ENCODE measurements around the gene ABI2.

ABI2 gene

DNA sequence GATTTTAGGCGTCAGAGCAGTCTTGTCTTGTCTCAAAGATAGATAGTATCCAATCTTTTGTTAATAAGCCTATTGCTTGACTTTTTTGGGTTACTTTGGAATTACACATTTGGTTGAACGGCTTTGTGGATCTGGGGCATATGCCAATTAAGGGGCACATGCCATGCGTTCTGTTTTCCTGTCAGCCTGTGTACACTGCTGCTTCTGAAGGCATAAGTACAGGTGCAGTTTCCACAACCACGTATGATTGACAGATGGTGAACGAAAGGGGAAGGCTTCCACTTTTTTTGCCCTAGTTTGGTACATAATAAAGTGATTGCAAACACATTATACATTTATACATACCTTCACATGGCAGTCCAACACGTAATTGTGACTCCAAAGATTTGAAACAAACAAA is 104.6 kb downstream of the ABI2 start:
- no peak for DNase-seq

DNA sequence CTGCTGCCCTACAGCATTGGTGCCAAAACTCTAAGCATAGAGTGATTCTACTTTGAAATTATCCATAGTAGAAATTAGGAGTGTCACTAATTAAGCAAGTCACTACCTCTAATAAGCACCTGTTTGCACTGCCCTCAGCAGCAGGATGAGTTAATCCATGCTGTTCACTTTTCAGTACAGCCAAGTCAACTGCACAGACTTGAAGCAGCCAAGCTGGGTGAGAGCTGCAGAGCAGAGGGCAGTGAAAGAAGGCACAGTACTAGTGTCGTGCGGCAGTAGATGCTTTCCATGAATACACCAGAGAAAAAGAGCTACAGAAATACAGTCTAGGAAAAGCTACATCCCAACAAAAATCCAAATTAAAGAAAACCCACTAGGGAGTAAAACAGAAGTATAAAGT is 108.3 kb downstream of the ABI2 start:
- no peak for DNase-seq

DNA sequence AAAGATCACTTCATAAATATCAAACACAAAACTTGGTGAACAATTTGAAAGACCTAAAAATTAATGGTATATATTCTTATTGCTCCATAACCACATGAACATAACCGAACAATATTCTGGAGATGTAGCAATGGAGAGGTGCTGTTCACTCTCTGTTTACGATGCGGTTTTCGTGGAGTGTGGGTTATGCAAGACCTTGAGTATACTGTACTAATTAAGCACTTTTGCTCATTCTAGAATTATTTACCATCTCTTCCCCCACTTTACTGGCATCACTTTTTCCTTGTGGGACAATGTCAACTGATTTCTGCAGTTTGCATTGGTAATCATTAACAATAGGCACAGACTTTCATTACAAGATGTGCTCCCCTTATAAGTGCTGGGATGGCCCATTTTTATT is 109.3 kb downstream of the ABI2 start:
- no peak for DNase-seq

DNA sequence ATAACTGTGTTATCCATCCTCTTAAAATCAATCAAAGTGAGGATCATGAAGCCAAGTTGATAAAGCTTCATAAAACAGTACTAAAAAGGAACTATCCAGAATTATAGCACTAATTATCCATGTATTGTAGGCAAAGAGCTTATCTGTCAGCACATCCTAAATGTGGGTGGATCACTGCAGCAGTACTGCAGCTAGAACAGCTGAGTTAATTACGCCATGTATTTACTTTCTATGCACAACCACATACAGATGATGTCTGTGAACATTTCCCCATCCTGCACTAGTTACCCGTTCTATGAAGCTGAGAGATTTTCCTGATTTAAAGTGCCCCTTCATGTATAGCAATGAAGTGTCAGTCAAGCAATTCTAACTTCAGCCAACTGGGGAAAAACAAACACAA is 110.3 kb downstream of the ABI2 start:
- DNase-seq = no peak

DNA sequence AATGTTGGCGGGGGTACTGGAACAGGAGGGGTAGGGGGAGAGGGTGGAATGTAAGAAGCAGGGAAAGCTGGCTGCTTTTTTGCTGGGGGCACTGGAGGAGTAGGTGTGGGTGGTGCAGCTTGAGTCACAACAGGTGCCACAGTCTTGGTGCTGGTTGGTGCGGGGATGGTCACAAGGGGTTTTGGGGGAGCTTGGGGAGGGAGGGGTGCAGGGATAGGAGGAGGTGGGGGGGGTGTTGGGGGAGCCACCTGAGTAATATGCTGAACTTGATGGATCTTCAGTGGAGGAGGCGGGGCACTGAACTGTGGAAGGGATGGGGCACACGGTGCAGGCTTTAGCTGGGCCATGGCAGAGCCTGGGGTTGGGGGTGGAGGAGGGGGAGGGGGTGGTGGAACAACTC is 112.5 kb downstream of the ABI2 start:
- DNase-seq = no peak

DNA sequence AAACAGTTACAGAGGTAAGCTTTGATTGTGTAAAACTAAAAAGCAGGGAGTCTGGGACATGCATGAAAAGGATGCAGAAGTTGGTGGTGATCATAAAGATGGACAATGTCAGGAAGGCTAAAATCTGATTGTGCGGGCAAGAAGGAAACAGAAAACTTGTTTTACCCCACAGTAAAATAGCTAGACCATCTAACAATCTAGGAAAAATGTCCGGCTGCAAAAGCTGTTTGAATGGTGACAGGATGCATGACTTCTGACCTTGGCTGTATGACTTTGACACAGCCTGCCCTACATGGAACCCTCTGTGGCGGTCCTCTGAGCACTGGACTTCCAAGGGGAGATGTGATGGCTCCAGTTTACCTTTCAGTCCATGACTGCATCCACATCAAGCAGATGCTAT is 113.3 kb downstream of the ABI2 start:
- DNase-seq = no peak

DNA sequence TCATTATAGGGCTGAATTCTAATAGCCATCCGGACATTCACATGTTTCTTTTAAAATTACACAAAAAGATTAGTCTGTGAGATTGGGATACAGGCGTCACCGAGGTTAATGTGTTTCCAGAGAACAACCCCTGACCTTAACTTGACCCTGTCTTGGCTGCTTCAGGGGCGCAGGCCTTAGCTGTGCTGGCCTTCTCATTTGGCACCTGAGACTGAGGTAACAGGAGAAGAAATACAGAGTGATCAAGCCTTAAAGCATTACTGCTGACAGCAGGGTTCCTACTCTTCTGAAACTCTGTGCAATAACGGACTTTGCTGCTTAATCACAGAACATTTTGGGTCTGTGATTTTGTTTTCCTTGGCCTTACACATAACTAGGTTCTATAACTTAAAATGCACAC is 114.3 kb downstream of the ABI2 start:
- DNase-seq = no peak

DNA sequence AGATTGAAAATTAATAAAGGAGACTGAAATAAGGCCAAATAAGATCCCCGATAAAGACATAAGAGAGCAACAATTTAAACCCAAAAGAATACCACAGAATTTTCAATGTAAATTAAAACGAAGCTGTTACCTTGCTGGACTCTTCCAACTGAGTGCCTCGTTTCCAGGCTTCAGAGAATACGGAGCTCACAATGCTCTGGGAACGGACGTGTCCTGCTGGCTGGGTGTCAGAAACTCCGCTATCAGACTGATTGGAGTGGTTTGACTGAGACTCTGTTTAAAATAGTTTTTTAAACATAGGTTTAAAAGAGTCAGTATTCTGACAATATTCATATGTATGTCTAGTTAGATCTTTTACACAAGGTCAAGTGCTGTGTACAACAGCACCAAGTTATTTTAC is 116.5 kb downstream of the ABI2 start:
- no peak for DNase-seq

DNA sequence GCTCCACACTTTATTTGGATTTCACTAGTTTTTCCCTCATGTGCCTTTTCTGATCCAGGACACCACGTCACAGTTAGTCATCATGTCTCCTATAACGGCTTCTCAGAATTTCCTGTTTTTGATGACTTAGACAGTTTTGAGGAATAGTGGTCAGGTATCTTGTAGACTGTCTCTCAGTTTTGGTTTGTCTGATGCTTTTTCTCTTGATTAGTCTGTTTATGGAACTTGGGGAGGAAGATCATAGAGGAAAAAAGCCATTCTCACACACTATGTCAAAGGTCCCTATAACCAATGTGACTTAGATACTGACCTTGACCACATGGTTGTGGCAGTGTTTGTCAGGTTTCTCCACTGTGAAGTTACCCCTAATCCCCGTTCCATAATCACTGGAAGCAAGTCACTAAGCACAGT is 117.9 kb downstream of the ABI2 start:
- no peak for DNase-seq

DNA sequence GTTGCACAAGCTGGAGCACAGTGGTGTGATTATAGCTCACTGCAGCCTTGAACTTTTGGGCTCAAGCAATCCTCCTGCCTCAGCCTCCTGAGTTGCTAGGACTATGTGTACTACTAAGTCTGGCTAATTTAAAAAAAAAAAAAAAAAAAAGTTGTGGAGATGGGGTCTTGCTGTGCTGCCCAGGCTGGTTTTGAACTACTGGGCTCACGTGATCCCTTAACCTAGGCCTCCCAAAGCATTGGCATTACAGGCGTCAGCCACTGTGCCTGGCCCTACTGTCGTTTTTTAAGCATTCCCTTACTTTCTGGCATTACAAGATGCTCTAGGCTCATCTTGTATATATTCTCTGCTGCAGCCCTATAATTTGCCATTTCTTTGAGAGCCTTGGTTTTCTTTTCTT is 118.6 kb downstream of the ABI2 start:
- DNase-seq = no peak

DNA sequence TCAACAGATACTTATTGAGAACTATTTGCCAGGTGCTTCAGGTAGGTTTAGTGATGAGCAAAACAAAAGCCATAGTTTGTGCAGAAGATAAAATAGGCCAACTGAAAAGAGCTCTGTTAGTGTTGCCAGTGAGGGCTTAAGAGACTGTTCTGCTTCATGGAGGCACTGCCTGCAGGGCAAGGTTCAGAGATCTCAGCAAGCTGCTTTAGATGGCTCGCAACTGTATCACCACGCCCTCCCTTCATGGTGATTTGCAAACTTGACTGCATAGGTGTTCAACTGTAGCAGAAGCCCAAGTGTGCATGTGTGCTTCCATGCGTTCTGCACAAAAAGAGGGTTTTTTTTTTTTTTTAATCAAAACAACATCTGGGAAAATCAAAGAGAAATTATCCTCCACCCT is 122.4 kb downstream of the ABI2 start:
- no peak for DNase-seq

DNA sequence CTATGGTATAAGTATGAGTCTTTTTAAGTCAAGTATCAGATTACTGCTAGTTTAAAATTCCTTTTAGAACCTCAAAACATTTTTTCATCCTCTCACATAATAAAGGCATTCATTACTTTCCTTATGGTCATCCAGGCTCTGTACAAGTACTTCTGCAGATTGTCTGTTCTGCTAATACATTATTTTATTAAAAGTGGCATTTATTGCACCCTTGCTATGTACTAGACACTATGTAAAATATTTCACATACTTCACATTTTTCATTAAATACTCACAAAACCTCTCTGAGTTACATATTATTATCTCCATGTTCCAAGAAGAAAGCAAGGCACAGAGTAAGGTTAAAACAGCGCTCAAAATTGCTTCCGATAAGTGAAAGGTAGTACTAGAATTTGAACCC is 122.8 kb downstream of the ABI2 start:
- no peak for DNase-seq

DNA sequence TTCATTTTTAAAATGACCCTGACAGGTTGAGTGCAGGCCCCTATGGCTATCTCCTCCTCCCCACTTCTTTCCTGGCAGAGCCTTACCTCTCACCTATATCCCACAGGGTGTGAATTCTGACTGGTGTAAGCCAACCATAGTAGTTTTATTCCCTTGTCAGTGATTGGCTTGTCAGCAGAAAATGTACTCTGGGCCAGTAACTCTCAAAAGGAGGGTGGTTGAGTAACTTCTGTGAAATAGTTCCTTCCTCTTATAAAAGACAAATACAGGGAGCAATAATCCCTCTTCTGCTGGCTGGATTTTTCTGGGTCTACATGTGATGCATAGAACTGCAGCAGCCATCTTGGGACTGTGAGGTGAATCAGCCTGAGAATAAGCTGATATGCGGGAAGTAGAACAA is 123.5 kb downstream of the ABI2 start:
- DNase-seq = no peak

DNA sequence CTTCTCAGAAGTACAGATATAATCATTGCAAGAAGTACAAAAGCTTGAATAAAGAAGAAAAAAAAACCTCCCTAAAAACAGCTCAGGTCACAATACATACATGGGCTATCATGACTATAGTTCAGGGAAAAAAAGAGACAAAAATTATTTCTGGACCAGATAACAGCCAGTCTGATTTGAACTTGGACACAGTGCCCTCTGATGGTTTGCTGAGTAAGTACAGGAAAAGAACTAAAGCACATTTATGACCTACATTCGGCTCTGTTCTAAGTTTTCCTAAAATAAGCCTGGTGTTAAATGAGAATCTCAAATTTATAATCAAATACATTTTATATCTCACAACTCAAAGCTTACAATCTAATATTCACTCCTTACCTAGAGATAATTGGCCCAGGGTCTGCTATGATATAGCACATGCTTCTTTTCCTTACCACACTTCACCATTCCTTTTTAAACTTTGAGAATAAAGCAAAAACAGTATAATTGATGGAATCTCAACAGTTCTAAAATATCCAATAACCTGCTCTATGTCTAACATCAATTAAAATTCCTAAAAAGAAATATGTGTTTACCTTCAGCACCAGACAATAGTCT is 125.8 kb downstream of the ABI2 start:
- peak; percentile 11 for DNase-seq

DNA sequence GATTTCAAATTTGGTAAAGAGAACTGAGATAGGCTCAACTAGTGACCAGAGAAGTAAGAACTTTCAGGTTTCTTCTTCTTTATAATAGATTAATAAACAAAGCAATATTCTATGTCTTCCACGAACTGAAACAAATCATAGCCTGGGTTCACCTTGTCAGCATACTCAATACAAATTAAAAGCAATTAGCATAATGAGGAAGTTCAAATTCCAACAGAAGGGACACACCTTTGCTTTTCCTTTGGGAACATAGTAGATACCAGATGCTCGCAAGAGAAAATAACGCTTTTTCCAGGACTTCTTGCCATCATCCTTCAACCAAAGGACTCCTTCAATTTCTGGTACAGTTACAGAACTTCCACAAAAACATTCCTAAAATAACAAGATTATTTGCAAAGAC is 127.0 kb downstream of the ABI2 start:
- no peak for DNase-seq

DNA sequence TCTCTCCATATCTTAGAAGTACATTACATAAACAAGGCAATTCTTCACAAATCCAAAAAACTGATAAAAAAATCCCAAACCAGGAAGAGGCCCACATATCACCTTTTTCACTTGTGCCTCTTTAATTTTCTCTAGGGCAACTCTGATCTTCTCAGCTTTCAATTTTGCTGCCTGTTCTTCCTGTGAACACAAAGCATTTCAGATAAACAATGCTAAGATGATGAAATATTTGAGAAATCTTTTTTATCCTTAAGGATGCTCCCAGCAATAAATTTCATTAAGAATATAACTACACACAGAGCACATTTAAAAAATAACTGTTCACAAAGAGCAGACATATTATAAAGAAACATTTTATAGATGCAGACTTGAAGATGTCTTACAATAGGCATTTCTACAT is 133.6 kb downstream of the ABI2 start:
- no peak for DNase-seq

DNA sequence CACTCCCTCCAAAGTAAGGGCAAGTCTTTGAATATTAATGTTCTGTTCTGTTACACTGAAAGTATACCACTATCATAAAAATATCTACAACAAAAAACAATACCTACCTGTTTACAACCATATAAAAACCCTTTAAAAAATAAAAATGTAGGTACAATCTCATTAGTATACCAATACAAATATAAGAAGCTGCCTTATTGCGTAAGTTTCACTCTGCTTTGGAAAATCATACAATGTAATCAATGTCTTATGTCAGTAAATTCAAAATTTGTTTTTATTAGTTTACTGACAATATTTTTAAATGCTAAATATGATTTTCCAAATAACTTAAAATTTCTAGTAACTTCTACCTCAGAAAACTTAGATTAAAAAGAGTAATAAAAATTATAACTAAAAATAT is 134.1 kb downstream of the ABI2 start:
- no peak for DNase-seq

DNA sequence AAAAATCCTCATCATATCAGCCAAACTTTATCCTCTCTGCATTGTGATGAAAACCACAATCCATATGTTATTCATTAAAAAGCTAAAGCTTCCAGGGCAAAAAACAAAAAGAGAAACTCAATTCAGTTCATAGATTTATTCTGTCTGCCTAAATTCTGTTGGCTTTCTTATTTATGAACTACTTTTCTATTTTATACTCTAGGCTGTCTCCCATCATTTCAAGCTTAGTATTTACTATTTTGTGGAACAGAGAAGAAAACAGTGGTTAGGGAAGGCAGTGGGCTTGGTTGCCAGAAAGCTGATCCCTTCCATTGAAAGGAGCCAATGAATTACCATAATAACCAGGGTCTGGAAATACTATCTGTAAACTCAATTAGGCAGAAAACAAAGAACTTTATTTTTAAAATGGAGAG is 135.1 kb downstream of the ABI2 start:
- DNase-seq = no peak

DNA sequence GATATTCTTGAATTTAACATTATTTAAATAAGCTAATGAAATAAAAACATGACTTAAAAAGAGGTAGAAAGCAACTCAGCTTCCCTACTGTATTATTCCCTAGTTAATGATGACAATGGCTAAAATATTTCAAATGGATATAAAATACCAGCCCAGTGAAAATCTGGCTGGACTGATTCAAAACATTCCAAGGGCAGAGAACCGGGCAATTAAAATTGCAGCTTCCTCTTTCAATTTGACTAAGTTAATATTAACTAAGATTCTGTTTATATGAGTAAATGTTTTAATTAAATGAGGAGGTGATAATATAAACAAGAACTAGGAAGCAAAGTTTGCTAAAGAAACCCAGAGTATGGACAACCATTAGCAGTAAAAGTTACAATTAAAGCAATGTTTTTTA is 141.4 kb downstream of the ABI2 start:
- DNase-seq = no peak

DNA sequence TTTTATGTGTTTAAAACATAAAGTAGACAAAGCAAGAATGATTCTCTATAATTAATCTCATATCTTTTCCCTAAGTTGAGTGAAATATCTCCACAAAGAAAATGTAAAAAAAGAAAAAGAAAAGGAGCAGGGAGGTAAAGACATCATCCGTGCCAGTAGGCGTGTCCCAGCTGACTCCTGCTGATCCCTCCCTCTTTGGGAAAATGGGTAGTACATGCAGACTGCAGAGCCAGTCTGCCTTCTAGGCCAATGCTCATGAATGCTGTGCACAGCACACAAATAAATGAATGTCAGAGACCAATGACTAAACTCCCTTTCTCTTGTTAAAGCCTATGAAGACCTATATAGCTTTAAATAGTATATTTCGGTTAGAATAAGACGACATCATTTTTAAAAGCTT is 142.2 kb downstream of the ABI2 start:
- DNase-seq = no peak

DNA sequence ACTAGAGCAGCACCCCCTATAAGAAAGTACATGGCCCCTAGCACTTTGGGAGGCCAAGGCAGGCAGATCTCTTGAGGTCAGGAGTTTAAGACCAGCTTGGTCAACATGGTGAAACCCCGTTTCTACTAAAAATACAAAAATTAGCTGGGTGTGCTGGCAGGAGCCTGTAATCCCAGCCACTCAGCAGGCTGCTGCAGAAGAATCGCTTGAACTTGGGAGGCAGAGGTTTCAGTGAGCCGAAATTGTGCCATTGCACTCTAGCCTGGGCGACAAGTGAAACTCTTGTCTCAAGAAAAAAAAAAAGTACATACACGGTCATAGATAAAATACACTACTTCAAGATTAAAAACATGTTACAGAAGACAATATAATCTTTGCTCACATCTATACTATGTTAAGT is 143.1 kb downstream of the ABI2 start:
- no peak for DNase-seq

DNA sequence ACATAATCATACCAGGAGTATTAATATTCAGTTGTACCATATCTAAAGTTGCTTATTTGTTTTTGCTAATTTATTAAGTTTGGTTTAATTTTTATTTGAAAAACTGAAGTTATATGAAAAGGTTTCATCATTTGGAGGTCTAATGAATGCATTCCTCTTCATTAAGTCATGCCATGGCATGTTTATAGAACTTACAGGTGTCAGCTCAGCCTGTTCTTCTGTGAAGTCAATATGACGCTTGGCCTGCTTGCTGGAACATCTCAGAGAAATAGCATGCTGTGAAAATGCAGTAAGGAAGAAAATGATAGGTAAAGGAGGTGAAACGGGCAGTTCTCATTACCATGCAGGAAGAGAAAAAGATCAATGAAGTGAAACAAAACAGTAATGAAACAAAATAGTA is 148.7 kb downstream of the ABI2 start:
- DNase-seq = no peak

DNA sequence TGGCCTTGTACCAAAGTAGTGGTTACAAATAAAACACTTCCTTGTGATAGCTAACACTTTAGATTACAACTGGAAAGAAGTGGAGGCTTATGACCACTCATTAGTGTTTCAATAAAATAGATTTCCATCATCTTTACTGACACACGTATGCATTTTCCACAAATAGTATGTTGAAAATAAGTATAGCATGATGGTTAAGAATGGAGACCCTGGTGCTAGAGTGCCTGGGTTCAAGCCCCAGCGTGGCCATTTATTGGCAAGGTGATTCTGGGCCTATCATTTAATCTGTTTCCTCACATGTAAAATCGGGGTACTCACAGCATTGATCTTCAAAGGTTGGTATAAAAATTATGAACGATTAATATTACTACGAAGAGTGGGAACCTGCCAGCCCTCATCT is 152.4 kb downstream of the ABI2 start:
- no peak for DNase-seq

DNA sequence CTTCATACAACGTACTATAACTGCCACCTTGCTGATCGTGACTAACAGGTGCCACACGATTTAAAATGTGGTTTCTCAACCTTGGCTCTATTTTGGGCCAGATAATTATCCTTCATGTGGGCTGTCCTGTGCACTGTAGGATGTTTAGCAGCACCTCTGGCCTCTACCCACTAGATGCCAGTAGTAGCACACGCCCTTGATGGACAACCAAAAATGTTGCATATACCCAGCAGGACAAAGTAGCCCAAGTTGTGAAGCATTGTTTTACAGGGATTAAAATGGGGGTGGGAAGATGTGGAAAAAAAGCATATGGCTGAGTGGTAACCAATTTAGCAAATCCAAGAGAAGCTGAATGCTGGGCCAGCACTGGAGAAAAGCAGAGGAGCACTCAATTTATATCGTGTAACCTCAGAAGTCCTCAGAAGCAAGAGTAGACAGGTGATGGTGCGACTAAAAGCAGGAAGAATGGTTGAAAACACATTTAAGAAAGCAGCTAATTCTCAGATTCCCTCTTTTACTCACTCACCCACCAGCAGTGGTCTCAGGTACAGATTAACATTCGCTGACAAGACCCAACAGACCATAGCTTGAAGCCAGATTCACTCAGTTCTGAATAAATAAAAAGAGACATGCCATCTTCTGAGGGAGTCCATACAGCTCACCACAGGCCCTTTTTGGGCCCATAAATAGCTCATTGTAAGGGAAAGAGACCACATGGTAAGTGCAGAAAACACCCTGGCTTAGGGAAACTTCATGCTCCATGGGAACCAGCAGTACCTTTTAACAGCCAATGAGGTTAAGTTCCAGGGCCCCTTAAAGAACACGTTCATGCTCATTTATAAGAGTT is 156.3 kb downstream of the ABI2 start:
- no peak for DNase-seq

DNA sequence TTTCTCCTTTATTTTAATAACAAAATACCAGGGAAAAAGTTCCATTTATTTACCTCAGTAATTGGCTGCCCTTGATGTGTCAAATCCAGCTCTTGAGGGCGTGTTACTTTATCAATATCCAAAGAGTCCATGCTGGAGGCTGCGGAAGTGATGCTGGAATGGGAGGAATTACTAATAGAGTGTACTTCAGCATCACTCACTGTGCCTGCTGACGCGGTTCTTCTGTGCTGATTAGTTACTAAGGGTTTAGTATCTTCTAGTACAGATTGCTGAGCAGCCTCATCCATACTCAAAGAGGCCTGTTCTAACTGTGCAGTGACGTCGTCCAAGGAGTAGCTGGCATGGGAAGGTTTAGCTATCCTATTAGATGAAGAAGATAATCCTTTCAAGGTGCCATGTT is 161.3 kb downstream of the ABI2 start:
- DNase-seq = no peak
